Breast epithelium (tissue), 4 donors: Measurements from ENCODE around the gene SPTBN5. TPM values are rescaled to one million over a fixed set of nuclear protein-coding genes. Genes with fewer than 3 reads are reported as not detected.

Source experiments
- DNase-seq, 2 donors: peaks; one replicate each; pipeline ENCODE4 v3.0.0-alpha.2; 2019; ENCODE audit warnings: low spot score in 2 of 2
- H3K27ac ChIP-seq, 2 donors: fragments of 200-600 bp; sonication (generic) in 1 of 2; one replicate each; pipeline ENCODE4 v1.5.1; 2016 to 2019; ENCODE audit warnings: mild to moderate bottlenecking in 1 of 2
- H3K27me3 ChIP-seq, 2 donors: fragments of 200-600 bp; sonication (generic) in 1 of 2; one replicate each; pipeline versions ENCODE4 v1.5.1 to v1.6.0; 2017 to 2019; ENCODE audit warnings: control low read depth in 1 of 2, mild to moderate bottlenecking in 1 of 2
- H3K36me3 ChIP-seq: fragments of 200-600 bp; one replicate; pipeline ENCODE4 v1.5.1; 2019
- H3K4me1 ChIP-seq, 2 donors: fragments of 200-600 bp; sonication (generic); one replicate each; pipeline ENCODE4 v1.5.1; 2016 to 2019; ENCODE audit warnings: control low read depth in 1 of 2
- H3K4me3 ChIP-seq, 3 donors: fragments of 200-600 bp; sonication (generic); 1 replicate in 2 of 3; 2 replicates in 1 of 3; pipeline ENCODE4 v1.5.1; 2016 to 2019; ENCODE audit warnings: mild to moderate bottlenecking in 3 of 3, moderate library complexity in 2 of 3
- H3K9me3 ChIP-seq, 2 donors: fragments of 200-600 bp; sonication (generic) in 1 of 2; one replicate each; pipeline ENCODE4 v1.5.1; 2016 to 2019; ENCODE audit warnings: control low read depth in 1 of 2
- CTCF ChIP-seq, 3 donors: fragments of 450-650 bp; IDR thresholded peaks; one replicate each; pipeline ENCODE4 v1.5.1; 2016 to 2017; ENCODE audit warnings: antibody characterized with exemption in 3 of 3, mild to moderate bottlenecking in 3 of 3, moderate library complexity in 3 of 3
- POLR2A ChIP-seq: fragments of 450-650 bp; IDR thresholded peaks from one replicate; pipeline ENCODE4 v1.6.1; 2016; ENCODE audit warnings: antibody characterized with exemption, mild to moderate bottlenecking, moderate library complexity
- POLR2AphosphoS5 ChIP-seq, 3 donors: sonication (generic); formaldehyde crosslinking; IDR thresholded peaks; one replicate each; pipeline ENCODE4 v1.6.1; 2017; ENCODE audit warnings: antibody characterized with exemption in 3 of 3
- intact Hi-C: fragments of 100-400 bp; cut with DNase I; formaldehyde crosslinking; loops from one replicate; pipeline ENCODE4 v1.15.1; 2023; ENCODE audit warnings: low total_unique reads
- total RNA-seq, 3 donors: library from RNA; depleted of rRNA; stranded (reverse); fragments of >200 nt; gene quantifications; one replicate each; pipeline ENCODE4 v1.1.0, GENCODE V29; 2016

SPTBN5 gene
- total RNA-seq, 3 donors from 2014 or later: 0.16 to 2.3 (median 2.0) TPM

GRCh38 chr15:41925086-41925608, 31.3 kb upstream of the SPTBN5 start:
- no peaks in the 10 kb centered on the region for H3K36me3 ChIP-seq
- TF ChIP-seq POLR2A (no peak), CTCF (IDR thresholded peaks at IDR 0.05) (no peak), POLR2AphosphoS5 (IDR thresholded peaks at IDR 0.05) (no peak)
- peaks cover 0 to 42% of the 10 kb centered on the region in 2 donors for H3K4me1 ChIP-seq
- intact Hi-C loops: no loop called here
- H3K4me3 ChIP-seq: no peak overlapping the region
- no peaks in the 10 kb centered on the region for H3K27me3 ChIP-seq
- peak overlapping the region; percentile 81 to 87 for H3K27ac ChIP-seq
- H3K9me3 ChIP-seq: no peaks in the 10 kb centered on the region
- peak; percentile 75 to 81 for DNase-seq

- TF ChIP-seq POLR2AphosphoS5 (IDR thresholded peaks at IDR 0.05) (no peak), POLR2A (no peak), CTCF (IDR thresholded peaks at IDR 0.05) (no peak)
- no peaks in the 10 kb centered on the region for H3K9me3 ChIP-seq
- H3K4me3 ChIP-seq: no peak overlapping the region
- H3K36me3 ChIP-seq: no peaks in the 10 kb centered on the region
- no peaks in the 10 kb centered on the region for H3K27me3 ChIP-seq
- H3K27ac ChIP-seq: peak overlapping the region; percentile 16 to 87
- peaks cover 0 to 26% of the 10 kb centered on the region in 2 donors for H3K4me1 ChIP-seq
- no peak for DNase-seq
- intact Hi-C loops: no loop called here
Observed at GRCh38 chr15:41923401-41923997, 29.6 kb upstream of the SPTBN5 start.

GRCh38 chr15:41922353-41922752, 28.5 kb upstream of the SPTBN5 start:
- TF ChIP-seq POLR2A: no peak
- no peak for TF ChIP-seq CTCF (IDR thresholded peaks at IDR 0.05)
- no peak for TF ChIP-seq POLR2AphosphoS5 (IDR thresholded peaks at IDR 0.05)
- Histone ChIP-seq H3K27ac (no peak overlapping the region), H3K27me3 (no peaks in the 10 kb centered on the region), H3K36me3 (no peaks in the 10 kb centered on the region), H3K9me3 (no peaks in the 10 kb centered on the region), H3K4me1 (peaks cover 0 to 21% of the 10 kb centered on the region in 2 donors), H3K4me3 (no peak overlapping the region)
- no peak for DNase-seq
- intact Hi-C loops: no loop called here

- TF ChIP-seq POLR2A (no peak), POLR2AphosphoS5 (IDR thresholded peaks at IDR 0.05) (no peak), CTCF (IDR thresholded peaks at IDR 0.05) (no peak)
- H3K4me3 ChIP-seq: no peak overlapping the region
- no peak for DNase-seq
- no peaks in the 10 kb centered on the region for H3K27me3 ChIP-seq
- no peaks in the 10 kb centered on the region for H3K9me3 ChIP-seq
- intact Hi-C loops: no loop called here
- H3K36me3 ChIP-seq: no peaks in the 10 kb centered on the region
- H3K4me1 ChIP-seq: peaks cover 0 to 14% of the 10 kb centered on the region in 2 donors
- H3K27ac ChIP-seq: peak overlapping the region; percentile 10 to 12
Observed at GRCh38 chr15:41921639-41922038, 27.8 kb upstream of the SPTBN5 start.

- Histone ChIP-seq H3K27me3 (no peaks in the 10 kb centered on the region), H3K9me3 (no peaks in the 10 kb centered on the region), H3K27ac (peak overlapping the region; percentile 10 to 12), H3K4me3 (no peak overlapping the region), H3K4me1 (peaks cover 0 to 9% of the 10 kb centered on the region in 2 donors), H3K36me3 (no peaks in the 10 kb centered on the region)
- peak in 1 of 2 donors; percentile 36 for DNase-seq
- intact Hi-C loops: no loop called here
- TF ChIP-seq CTCF (IDR thresholded peaks at IDR 0.05): no peak
Observed at GRCh38 chr15:41921167-41921566, 27.3 kb upstream of the SPTBN5 start.
